GM20000 (cell line): ENCODE results near the gene KRT2.

Experiments used
- DNase-seq: peaks from one replicate; pipeline ENCODE4 v3.0.0; 2012; ENCODE audit warnings: low spot score
- CTCF ChIP-seq: IDR thresholded peaks from 2 replicates; pipeline ENCODE4 v1.5.1; 2012; ENCODE audit warnings: mild to moderate bottlenecking, control low read depth; ENCODE audit errors: extremely low read depth, missing control alignments

Gene KRT2

GRCh38 chr12:52608161-52608560 lies 43.9 kb downstream of the KRT2 start:
- TF ChIP-seq CTCF: no peak
- no peak for DNase-seq

- DNase-seq: no peak
- no peak for TF ChIP-seq CTCF
These were observed 44.7 kb downstream of the KRT2 start for GRCh38 chr12:52607314-52607713.

GRCh38 chr12:52606581-52607218 lies 45.3 kb downstream of the KRT2 start:
- TF ChIP-seq CTCF: no peak
- DNase-seq: no peak

GRCh38 chr12:52606096-52606495 lies 45.9 kb downstream of the KRT2 start:
- DNase-seq: no peak

GRCh38 chr12:52605542-52605941 lies 46.5 kb downstream of the KRT2 start:
- no peak for TF ChIP-seq CTCF
- no peak for DNase-seq

More at GRCh38 chr12:52606096-52606495, 45.9 kb downstream of the KRT2 start:
- no peak for TF ChIP-seq CTCF

GRCh38 chr12:52604859-52605258 lies 47.2 kb downstream of the KRT2 start:
- no peak for DNase-seq
- no peak for TF ChIP-seq CTCF

GRCh38 chr12:52603314-52603713 lies 48.7 kb downstream of the KRT2 start:
- no peak for DNase-seq
- TF ChIP-seq CTCF: no peak
